Measurements from ENCODE around the gene GIGYF1.

DNA sequence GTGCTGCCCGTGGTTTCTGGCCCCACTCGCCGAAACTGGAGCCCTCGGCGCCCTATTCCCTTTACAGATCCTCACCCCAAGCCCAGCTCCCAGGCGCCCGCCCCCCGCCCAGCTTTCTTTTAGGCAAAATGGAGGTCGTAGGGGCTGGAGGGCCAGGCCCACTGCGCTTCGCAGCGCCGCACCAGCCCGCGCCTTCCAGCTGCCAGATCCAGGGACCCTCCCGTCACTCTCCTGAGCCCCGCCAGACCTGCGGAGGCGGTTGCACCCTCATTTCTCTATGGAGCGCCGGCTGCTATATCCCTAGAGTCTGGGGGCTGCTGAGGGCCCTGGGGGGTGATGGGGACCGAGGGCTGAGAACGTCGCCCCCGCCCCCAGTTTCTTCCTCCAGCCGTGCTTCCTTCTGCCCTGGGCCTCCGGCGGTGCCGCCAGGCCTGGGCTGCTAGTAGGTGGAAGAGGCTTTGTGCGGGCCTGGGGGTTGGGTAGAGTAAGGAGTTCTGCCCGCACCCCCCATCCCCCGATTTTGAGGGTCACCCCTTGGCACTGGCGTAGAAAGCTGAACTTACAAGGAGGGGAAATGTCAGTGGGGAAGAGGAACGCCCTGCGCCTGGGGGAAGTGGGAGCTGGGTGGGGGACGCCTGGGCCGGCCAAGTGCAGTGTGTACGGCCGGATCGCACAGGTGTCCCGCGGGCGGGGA is 19.5 kb downstream of the GIGYF1 start:
- no peak for TF ChIP-seq POLR2A (IDR thresholded peaks at IDR 0.05)
- TF ChIP-seq, protein P1, sequence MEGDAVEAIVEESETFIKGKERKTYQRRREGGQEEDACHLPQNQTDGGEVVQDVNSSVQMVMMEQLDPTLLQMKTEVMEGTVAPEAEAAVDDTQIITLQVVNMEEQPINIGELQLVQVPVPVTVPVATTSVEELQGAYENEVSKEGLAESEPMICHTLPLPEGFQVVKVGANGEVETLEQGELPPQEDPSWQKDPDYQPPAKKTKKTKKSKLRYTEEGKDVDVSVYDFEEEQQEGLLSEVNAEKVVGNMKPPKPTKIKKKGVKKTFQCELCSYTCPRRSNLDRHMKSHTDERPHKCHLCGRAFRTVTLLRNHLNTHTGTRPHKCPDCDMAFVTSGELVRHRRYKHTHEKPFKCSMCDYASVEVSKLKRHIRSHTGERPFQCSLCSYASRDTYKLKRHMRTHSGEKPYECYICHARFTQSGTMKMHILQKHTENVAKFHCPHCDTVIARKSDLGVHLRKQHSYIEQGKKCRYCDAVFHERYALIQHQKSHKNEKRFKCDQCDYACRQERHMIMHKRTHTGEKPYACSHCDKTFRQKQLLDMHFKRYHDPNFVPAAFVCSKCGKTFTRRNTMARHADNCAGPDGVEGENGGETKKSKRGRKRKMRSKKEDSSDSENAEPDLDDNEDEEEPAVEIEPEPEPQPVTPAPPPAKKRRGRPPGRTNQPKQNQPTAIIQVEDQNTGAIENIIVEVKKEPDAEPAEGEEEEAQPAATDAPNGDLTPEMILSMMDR (IDR thresholded peaks at IDR 0.05): no peak
- TF ChIP-seq EP300 (IDR thresholded peaks at IDR 0.05): no peak
